NK-92 (cell line): Measurements from ENCODE around the gene POLRMT.

Experiments used
- DNase-seq: peaks from one replicate; lab custom pipeline; 2025; ENCODE audit not compliant: unreplicated experiment; lab: John Stamatoyannopoulos, UW

Gene POLRMT

DNA sequence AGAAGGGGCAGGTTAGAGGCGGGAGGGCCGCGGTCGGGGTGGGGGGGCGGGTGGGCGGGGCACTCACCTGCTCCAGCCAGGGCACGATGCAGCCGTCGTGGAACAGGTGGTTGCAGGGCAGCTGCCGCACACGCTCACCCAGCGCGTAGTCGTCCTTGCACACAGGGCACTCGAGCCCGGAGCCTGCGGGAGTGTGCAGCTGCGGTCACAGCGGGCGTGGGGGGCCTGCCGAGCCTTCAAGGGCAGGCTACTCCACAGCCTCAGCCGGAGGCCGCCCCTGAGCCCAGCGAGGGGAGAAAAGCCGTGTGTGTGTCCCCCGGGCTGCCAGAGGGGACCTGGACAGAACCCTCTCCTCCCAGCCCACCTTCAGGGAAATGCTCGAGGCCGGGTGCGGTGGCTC lies 15.0 kb upstream of the POLRMT start:
- no peak for DNase-seq

DNA sequence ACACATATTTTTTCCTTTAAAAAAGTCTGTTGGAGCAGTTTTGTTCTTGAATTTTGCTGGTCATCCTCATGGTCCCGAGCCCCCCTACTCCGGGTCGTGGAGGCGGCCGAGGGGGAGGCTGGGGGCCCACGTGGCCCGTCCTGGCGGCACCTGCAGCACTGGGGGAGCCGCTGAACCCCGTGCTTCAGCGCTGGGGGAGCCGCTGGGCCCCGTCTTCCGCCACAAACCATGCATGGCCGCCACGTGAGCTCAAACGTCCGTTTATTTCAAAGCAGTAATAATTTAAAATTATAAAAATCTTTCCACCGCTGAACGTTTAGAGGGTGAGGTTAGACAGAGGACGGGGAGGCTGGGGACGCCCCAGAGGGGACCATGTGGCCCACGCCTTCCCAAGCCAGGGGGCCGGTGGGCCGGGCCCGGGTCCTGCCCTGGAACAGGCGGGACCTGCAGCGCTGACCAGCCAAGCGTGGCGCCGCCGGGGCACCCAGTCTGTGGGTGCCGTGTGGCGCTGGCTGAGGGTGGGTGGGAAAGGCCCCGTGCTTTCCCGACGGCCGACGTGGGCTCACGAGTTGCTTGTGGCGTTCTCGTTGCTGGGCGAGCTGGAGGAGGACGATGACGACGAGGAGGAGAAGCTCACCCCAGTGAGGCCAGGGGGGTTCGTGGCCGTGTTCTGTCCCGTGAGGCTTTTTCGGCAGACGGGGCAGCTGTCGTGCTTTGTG lies 14.4 kb upstream of the POLRMT start:
- no peak for DNase-seq

DNA sequence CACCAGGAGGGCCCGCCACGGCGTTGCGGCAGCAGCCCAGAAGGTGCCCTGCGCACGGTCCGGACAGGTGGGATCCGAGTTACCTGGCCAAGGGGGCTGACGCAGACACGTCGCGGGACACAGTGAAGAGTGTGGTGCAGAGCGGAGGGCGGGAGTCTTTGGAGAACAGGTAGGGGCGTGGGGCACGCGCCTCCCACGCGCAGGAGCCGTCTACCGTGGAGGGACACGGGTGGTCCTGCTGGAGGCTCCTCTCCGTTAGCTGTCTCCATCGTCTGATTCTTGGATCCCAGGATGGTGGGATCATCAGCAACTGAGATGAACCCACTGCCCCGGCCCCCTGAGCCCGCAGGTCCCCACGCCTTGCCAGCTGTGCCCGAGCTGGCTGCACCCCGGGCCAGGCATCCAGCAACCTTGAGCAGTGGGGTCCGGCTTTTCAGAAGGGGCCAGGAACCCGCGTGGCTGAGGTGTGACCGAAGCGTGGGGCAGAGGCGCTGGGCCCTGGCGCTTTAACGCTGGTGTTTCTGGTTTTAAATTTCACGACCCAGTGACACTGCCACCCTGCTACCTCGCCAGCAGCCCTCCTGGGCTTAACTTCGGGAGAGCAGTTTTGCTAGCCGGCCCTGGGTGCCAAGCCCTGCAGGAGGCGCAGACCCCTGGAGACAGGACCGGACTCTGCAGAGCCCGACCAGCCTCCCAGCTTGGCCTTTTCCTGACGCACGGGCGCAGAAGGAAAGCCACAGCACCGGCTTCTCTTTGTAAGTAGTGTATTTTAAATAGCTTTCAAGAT lies 13.6 kb upstream of the POLRMT start:
- DNase-seq: no peak

DNA sequence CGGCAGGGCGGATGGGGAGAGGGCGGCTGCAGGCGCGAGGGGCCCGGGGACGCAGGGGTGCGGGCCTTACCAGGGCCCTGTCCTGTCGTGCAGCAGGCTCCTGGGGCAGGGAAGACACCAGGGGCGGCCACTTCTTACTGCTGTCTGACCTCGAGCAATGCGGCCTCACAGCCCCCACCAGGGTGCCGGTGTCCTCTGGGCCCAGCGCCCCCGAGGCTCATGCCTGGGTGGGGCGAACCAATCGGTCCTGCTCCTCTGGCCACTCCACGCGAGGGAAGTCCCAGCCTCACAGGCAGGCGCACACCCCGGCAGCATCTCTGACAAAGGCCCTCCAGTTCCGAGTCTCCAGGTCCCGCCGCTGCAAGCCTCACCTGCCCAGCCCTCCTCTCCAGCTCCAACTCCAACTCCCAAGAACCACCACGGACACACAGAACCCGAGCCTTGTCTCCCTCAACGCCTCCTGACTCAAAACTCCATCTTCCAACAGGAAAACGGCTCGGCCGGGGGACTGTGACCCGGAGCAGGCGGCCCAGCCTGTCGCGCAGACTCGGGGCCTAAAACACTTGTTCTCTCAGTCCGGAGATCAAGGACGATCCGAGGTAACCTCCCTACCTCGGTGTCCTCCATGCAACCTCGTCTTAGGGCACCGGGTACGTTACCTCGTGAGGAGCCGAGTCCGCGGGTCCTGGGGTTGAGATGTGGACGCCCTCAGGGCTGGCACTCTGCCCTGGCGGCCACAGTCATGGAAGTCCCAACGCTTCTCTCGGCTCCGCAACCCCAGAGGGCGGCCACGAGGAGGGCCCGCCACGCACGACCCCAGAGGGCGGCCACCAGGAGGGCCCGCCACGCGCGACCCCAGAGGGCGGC lies 12.8 kb upstream of the POLRMT start:
- no peak for DNase-seq

GRCh38 chr19:644789-645188 lies 11.5 kb upstream of the POLRMT start:
- no peak for DNase-seq

- DNase-seq: no peak
These were observed 11.0 kb upstream of the POLRMT start for GRCh38 chr19:644363-644762.

GRCh38 chr19:643736-644135 lies 10.4 kb upstream of the POLRMT start:
- no peak for DNase-seq

GRCh38 chr19:642767-643727 lies 9.7 kb upstream of the POLRMT start:
- no peak for DNase-seq

DNA sequence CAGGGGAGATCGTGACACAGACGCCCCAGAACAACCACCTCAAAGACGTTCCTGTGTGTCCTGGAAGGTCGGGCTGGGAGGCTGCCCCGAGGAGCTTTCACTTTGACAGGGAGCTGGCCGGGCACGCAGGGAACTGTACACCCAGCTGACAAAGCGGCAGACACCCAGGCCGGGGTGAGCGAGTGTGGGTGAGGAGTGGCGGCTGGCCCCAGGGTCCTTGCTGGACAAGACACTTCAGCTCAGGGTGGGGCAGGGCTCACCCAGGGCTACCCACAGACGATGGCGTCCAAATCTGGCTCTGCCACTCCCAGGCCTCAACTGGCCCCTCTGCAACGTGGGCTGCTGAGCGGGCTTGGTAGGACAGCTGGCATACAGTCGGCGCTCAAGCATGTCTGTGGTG lies 8.4 kb upstream of the POLRMT start:
- DNase-seq: no peak

DNA sequence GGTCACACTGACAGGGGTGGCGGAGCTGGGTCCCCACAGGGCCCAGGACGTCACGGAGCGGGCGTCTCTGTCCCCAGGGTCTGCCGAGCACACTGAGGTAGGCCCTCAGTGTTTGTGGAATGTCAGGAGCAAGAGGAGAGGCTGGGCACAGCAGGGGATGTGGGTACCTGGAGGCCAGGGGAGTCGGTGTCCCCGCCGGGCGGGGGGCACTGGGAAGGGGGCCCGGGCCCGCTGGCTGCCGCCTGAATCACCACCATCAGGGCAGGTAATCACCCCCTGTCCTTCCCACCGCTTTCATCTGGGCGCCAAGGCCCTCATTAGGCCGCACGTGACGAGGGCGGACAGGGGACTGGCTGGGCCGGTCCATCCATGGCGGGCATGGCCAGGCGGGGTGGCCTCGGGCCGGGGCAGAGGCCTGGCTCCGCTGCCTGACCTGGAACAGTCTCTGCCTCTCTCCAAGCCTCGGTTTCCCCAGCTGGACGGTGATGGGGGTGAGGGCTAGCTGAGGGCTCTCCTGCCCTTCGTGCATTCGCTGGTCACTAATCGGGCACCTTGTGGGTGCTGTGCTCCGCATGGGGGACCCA lies 7.4 kb upstream of the POLRMT start:
- DNase-seq: no peak

- DNase-seq: no peak
These were observed 6.8 kb upstream of the POLRMT start for GRCh38 chr19:640161-640558.

GRCh38 chr19:639253-640160 lies 6.2 kb upstream of the POLRMT start, which contains the start of gene FGF22:
FGF22 (plus strand) TSS chr19:639879; CDS start chr19:639926, 47 bp downstream.
- peak; percentile 67 for DNase-seq

GRCh38 chr19:638906-639252 lies 5.5 kb upstream of the POLRMT start:
- no peak for DNase-seq

- no peak for DNase-seq
These were observed 1.8 kb upstream of the POLRMT start for GRCh38 chr19:634975-635652.

GRCh38 chr19:633786-634639 lies 676 bp upstream of the POLRMT start:
- no peak for DNase-seq

GRCh38 chr19:632579-633067 lies 714 bp downstream of the POLRMT start:
- DNase-seq: no peak

DNA sequence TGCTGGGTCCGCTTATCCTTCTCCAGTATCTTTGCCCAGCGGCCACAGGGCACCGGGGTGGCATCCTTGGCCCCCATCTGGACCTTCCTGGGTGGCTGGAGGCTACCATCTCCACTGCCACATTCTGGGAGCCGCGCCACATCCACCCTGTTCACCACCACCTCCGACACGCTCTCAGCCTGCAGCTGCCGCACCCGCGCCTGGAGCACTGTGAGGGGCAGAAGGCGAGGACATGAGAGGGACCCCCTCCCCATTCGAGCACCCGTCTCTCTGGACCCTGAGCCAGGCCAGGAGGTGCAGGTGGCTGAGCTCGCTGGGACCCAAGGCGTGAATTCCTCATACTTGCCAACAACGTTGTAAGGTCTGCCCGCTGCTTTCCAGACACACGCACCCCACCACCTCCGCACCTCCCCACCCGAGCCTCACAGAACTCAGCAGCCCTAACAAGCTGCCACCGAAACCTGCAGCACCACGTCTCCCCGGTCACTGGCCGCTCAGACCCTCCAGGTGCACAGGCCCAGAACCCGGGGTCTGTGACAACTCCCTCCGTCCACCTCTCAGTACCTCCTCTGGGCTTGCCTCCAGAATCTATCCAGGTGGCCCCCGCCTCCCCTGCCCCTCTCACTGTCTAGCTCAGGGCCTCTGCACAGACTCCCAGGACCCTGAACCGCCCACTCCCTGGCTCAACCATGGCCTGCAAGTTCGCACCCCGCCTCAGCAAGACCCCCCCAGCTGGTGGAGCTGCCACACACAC lies 3.2 kb downstream of the POLRMT start:
- no peak for DNase-seq
